Kidney (tissue), 14 donors: ENCODE measurements around the gene PLA2G4D. TPM values are rescaled to one million over a fixed set of nuclear protein-coding genes. Genes with fewer than 3 reads are reported as not detected.

Source experiments
- DNase-seq, 5 donors: peaks; one replicate each; pipeline ENCODE4 v3.0.0-alpha.2; 2013 to 2020
- FAIRE-seq: peaks from 2 replicates; lab custom pipeline; 2012; peaks lifted over from hg19 to GRCh38; lab: Jason Lieb, UNC
- H3K27ac ChIP-seq, 2 donors: one replicate each; pipeline ENCODE4 v1.7.0; 2013; ENCODE audit warnings: low read depth in 2 of 2, low read length in 2 of 2, inconsistent platforms in 1 of 2
- H3K27me3 ChIP-seq: one replicate; pipeline ENCODE4 v1.7.1; 2013; ENCODE audit warnings: low read length, inconsistent platforms; ENCODE audit not compliant: control insufficient read depth, insufficient read depth
- H3K36me3 ChIP-seq, 3 donors: one replicate each; pipeline versions ENCODE4 v1.7.0 to v1.7.1; 2013; ENCODE audit warnings: low read length in 3 of 3, control low read depth in 1 of 3, inconsistent platforms in 1 of 3; ENCODE audit not compliant: insufficient read depth in 3 of 3, control insufficient read depth in 2 of 3
- H3K4me1 ChIP-seq, 3 donors: one replicate each; pipeline versions ENCODE4 v1.7.0 to v1.7.1; 2013; ENCODE audit warnings: low read length in 3 of 3, inconsistent platforms in 1 of 3, low read depth in 1 of 3; ENCODE audit not compliant: control insufficient read depth in 2 of 3, insufficient read depth in 2 of 3
- H3K4me3 ChIP-seq, 3 donors: one replicate each; pipeline versions ENCODE4 v1.7.0 to v1.8.1; 2013; ENCODE audit warnings: low read length in 3 of 3, control low read depth in 1 of 3, inconsistent platforms in 1 of 3
- H3K9ac ChIP-seq, 3 donors: one replicate each; pipeline versions ENCODE4 v1.7.0 to v1.7.1; 2013; ENCODE audit warnings: low read length in 3 of 3, control low read depth in 1 of 3, inconsistent platforms in 1 of 3
- H3K9me3 ChIP-seq, 3 donors: one replicate each; pipeline versions ENCODE4 v1.7.0 to v1.7.1; 2013; ENCODE audit warnings: low read length in 3 of 3, control low read depth in 1 of 3, inconsistent platforms in 1 of 3; ENCODE audit not compliant: control insufficient read depth in 2 of 3, insufficient read depth in 1 of 3
- intact Hi-C: fragments of 100-400 bp; cut with DNase I; formaldehyde crosslinking; loops from one replicate; pipeline ENCODE4 v1.11.1; 2022
- polyA plus RNA-seq: library from polyadenylated mRNA; stranded (reverse); fragments of 350-450 nt; fragmentation: Illumina TruSeq; extraction: RNeasy Lipid Tissue Mini Kit (QIAGEN cat#74804); gene quantifications from one replicate; pipeline ENCODE4 v1.2.3, GENCODE V29; 2014; ENCODE audit warnings: low read depth, low replicate concordance; ENCODE audit not compliant: insufficient read depth
- total RNA-seq: library from RNA; stranded (reverse); fragmentation: NEBNext Ultra II Directional; extraction: Animal tissue kit (Norgen Biotek cat#: 25700); gene quantifications from one replicate; pipeline ENCODE4 v1.2.1, GENCODE V29; 2021
- TF ChIP-seq, protein P1 (sequence below): IDR thresholded peaks from 3 replicates; pipeline ENCODE4 v1.5.1; 2012; ENCODE audit warnings: mild to moderate bottlenecking, moderate library complexity, borderline replicate concordance; ENCODE audit not compliant: insufficient read depth; ENCODE audit errors: extremely low read depth
- donor health status: control.
- donor health status: control.
- donor health status: control.
- donor health status: control.
- donor health status: control.
- donor health status: DM: yes; HTN: yes; CAD: no.
- donor health status: Normal renal cell carcinoma (clear cell type).

The PLA2G4D gene
- total and polyA plus RNA-seq, 2 donors from 2014 or later: not detected

DNA sequence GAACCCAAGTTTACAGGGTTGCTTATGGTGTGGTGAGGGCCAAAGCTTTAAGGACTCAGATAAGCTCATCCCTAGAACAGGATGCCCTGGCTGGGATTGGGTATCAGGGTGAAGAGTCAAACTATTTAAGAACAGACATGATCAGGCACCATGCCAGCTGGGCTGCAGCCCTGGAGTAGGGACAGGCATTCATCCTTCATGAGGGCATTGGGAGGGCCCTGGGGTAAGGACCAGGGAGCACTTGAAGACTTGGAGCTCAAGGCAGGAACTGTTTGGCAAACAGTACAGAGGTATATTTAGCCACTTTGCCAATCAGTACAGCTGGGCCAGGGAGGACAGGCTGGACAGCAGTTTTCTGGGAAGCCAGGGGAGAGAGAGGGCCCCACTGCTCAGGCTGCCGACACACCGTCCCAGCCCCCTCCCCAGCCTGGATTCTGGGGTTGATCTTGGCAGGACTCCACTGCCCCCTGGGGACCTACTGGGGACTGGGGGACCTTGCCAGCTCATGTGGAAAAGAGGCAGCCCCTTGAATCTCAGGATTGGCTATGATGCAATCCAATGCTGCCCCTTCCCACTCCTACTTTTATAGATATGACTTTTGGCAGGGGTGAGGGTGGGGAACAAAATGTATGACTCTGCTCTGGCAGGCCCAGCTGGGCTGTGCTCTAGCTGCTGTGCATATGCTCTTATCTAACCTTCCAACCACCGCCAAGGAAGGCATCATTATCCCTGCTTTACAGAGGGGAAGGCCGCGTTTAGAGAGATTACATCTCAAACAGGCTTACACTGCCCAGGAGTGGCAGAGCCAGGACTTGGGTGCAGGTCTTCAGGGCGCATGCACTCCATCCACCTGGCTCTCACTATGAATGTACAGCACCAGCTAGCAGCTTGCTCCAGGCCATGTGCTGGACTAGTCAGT, 75.8 kb downstream of the PLA2G4D start:
- H3K9me3 ChIP-seq: peaks cover 0 to 2% (median 0%) of the 10 kb centered on the region in 3 donors
- H3K9ac ChIP-seq: no peak overlapping the region
- no peak for DNase-seq
- TF ChIP-seq, protein P1, sequence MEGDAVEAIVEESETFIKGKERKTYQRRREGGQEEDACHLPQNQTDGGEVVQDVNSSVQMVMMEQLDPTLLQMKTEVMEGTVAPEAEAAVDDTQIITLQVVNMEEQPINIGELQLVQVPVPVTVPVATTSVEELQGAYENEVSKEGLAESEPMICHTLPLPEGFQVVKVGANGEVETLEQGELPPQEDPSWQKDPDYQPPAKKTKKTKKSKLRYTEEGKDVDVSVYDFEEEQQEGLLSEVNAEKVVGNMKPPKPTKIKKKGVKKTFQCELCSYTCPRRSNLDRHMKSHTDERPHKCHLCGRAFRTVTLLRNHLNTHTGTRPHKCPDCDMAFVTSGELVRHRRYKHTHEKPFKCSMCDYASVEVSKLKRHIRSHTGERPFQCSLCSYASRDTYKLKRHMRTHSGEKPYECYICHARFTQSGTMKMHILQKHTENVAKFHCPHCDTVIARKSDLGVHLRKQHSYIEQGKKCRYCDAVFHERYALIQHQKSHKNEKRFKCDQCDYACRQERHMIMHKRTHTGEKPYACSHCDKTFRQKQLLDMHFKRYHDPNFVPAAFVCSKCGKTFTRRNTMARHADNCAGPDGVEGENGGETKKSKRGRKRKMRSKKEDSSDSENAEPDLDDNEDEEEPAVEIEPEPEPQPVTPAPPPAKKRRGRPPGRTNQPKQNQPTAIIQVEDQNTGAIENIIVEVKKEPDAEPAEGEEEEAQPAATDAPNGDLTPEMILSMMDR: no peak
- no peaks in the 10 kb centered on the region for H3K27me3 ChIP-seq
- no peak for FAIRE-seq
- intact Hi-C loops: no loop called here
- no peak overlapping the region for H3K27ac ChIP-seq
- no peaks in the 10 kb centered on the region for H3K4me1 ChIP-seq
- H3K4me3 ChIP-seq: no peak overlapping the region
- H3K36me3 ChIP-seq: no peaks in the 10 kb centered on the region

Other genes starting within 250 kb of the PLA2G4D start
- gene SPTBN5, start 200.5 kb downstream of the PLA2G4D start, total RNA-seq: 1.2 TPM
- 2.6 TPM for gene SPTBN5, start 200.5 kb downstream of the PLA2G4D start, polyA plus RNA-seq
- 38.5 TPM for gene EHD4, start 122.0 kb downstream of the PLA2G4D start, total RNA-seq
- gene EHD4, start 122.0 kb downstream of the PLA2G4D start, polyA plus RNA-seq: 15.7 TPM
- gene PLA2G4E, start 73.5 kb downstream of the PLA2G4D start, total RNA-seq: not detected
- gene PLA2G4E, start 73.5 kb downstream of the PLA2G4D start, polyA plus RNA-seq: not detected
- 51.2 TPM for gene PLA2G4F, start 62.1 kb upstream of the PLA2G4D start, total RNA-seq
- gene PLA2G4F, start 62.1 kb upstream of the PLA2G4D start, polyA plus RNA-seq: 35.9 TPM
- 70.9 TPM for gene VPS39, start 113.7 kb upstream of the PLA2G4D start, total RNA-seq
- gene VPS39, start 113.7 kb upstream of the PLA2G4D start, polyA plus RNA-seq: 33.1 TPM
- 40.4 TPM for gene GANC, start 178.6 kb upstream of the PLA2G4D start, total RNA-seq
- gene GANC, start 178.6 kb upstream of the PLA2G4D start, polyA plus RNA-seq: 11.3 TPM
- gene TMEM87A, start 178.9 kb upstream of the PLA2G4D start, total RNA-seq: 57.3 TPM
- 18.8 TPM for gene TMEM87A, start 178.9 kb upstream of the PLA2G4D start, polyA plus RNA-seq